SW 1271 (cell line): Measurements from ENCODE around the gene MRAS.
"Not testable (repeated sequence)": the region's sequence is repeated elsewhere in the genome, so short reads cannot be mapped to it uniquely, and the experiment has no call there.

Experiments
- DNase-seq, 2 experiments: peaks; one replicate each; lab custom pipeline; 2025; lab: John Stamatoyannopoulos, UW

Gene MRAS

DNA sequence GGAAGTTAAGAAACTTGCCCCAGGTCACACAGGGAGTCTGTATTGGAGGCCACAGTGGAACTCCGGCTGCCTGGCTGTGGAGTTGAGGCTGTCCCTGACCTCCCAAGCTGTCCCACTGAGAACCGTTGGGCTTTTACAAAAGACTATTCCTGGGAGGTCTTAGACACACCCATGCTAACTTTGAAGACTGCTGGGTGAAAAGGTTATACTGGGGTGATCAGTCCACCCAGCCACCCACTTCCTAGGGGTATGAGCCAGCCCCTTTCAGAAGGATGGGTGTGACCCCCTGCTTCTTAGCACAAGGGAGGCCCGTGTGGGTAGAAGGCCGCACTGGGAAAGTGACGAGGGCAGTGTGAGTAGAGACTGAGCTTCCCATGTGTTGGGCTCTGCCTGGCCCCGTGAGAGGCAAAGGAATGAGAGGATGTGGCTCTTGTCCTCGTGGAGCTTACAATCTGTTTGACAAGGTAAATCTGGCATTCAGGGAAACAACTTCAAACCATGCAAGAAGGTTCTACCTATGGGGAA, 19.0 kb downstream of the MRAS start:
- DNase-seq = no peak

DNA sequence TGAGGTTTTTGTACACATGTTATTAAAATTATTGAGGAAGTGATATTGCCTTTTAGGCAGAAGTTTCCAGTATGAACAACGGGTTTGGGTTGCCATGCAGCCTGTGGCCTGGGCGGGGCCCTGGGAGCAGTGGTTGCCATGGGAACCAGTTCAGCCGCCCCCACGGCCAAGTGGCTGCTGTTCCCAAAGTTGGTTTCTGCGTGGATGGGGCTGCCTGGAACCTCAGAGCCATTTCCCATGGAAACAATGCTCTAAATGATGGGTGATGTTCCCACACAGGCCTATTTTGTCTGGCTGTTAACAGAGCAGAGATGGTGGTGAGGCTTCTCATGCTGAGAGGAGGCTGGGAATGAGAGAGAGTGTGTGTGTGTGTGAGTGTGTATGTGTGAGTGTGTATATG, 19.5 kb downstream of the MRAS start:
- no peak for DNase-seq

DNA sequence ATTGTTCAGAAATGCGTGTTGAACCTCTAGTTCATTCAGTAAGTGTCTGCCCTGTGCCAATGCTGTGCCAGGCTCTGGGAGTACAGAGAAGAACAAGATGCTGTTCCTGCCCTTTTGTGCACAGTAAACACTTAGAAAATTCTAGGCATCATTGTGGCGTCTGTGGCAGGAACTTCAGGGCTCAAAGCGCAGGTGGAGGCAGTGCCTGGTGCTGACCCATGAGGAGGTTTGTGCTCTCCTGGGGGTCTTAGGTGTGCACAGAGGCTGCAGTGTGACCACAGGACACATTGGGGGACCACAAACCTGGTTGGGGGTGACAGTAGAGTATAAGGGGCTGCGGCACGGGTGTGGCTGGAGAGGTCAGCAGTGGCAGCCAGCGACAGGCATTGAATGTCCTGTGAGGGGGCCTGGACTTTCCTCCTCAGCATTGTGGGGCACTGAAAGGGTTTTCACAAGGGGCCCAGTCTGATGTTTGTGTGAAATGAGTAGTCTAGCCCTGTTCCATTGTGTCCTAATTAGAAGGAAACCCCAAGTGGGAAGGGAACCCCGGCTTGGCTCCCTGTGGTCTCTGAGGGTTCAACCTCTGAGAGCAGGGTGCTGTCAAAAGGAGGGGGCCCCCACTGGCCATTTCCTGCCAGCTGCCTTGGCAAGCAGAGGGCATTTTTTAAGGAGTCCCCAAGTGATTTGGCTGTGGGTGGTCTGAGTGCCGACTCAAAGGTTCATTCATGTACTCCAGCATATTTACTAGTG, 20.9 kb downstream of the MRAS start:
- no peak for DNase-seq

DNA sequence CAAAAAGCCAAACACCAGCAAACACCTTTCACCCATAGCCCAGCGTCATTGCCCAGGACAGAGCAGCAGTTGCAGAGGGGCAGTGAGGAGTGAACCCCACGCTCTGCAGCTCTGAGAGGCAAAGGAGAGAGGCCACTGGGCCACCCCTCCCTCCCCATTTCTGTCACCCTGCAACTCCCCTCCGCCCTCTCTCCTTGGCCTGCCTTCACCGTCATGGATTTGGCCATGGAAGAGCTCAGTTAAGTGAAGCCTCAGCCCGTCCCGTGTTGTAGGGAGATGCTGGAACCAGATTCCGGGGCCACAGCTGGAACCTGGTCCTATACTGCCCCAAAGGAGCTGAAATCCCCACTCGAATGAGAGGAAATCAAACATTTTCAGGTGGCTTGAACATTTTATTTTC, 21.9 kb downstream of the MRAS start:
- DNase-seq = no peak

DNA sequence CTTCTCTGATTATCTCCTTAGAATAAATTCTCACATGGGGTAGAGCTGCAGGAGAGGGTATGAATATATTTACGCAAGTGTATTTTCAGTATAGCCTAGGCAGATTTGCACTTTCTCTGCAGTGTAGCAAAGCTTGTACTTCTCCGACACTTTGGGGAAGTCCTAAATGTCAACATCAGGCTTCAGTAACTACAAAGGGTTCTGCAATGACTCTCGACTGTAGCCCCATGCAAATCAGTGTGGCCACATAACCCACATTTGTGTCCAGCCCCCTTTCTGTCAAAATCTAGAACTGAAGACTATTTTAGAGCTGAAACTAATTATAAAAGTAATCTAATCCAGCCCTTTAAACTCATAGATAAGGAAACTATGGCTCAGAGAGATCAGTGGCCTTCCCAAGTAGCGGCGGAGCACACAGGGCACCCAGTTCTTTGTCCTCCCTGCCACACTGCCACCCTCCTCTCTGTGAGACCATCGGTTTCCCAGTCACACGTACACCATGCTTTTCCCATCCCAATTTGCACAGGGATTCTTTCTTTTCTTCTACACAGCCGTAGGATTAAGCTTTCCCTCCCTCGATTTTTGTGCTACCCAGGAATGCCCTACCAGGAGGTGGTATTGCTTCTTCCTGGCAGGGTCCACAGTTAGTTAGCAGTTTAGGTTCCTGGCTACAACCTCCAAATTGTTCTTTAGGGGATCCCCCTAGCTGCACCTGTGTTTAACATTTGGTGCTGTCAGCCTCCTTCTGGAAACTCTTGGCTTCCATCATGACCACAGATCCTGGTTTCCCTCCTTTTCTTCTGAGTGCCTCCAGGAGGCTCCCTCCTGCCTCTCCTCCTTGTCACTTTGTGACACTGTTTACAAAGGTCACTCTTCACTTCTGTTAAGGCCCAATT, 22.9 kb downstream of the MRAS start:
- DNase-seq = no peak

DNA sequence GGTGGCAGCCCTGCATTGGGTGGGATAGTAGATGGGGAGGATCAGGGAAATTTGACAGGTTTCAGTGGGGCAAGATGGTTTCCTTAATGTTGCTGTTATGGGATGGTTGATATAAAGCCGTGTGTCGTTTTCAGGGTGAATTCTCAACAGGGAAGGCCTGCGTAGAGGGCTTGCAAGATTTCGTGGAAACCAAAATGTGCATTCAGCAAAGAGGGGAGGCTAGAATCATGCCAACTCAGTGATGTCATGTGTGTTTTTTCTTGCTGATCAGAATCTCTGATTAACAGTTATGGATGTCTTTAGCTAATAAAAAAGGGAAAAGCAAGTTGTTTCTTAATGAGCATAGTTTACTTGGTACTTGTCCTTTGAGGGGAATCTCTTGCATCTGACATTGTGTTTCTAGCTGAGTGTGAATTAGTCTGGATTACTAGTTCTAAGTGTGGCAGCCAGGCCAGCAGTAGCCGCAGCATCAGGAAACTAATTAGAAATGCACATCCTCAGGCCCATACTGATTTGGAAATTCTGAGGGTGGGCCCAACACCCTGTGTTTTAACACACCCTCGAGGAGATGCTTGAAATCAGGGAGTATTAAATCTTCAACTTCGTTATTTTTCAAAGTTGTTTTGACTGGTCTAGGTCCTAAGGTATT, 24.8 kb downstream of the MRAS start:
- DNase-seq = no peak

DNA sequence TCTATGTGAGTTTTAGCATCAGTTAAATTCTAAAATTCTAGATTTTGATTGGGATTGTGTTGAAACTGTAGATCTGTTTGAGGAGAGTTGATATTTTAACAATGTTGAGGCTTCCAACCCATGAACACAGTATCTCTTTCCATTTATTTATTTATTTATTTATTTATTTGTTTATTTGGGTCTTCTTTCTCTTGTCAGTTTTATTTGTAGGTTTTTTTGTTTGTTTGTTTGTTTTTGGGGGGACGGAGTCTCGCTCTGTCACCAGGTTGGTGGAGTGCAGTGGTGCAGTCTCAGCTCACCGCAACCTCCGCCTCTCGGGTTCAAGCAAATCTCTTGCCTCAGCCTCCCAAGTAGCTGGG, 25.3 kb downstream of the MRAS start:
- DNase-seq = no peak

DNA sequence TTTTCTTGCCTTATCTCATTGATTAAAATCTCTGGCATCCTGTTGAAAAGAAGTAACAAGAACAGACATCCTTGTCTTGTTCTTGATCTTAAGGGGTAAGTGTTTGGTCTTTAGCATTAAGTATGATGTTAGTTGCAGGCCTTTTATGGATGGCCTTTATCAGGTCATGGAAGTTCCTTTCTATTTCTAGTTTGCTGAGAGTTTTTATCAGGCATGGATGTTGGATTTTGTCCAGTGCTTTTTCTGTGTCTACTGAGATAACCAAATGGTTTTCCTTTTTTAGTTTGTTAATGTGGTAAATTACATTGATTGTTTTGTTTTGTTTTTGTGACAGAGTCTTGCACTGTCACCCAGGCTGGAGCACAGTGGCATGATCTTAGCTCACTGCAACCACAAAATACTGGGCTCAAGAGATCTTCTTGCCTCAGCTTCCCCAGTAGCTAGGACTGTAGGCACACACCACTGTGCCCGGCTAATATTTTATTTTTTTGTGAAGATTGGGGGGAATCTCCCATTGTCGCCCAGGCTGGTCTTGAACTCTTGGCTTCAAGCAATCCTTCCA, 26.3 kb downstream of the MRAS start:
- DNase-seq = no peak

DNA sequence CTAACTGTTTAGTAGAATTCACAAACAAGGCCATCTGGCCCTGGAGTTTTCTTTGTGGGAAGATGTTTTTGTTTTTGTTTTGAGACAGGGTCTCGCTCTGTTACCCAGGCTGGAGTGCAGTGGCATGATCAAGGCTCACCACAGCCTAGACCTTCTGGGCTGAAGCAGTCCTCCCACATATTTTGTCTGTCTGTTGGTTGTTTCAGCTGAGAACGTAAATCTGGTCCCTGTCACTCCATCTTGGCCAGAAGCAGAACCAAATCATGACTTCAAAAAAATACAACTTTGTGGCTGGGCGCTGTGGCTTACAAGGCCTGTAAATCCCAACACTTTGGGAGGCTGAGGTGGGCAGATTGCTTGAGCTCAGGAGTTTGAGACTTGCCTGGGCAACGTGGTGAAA, 27.1 kb downstream of the MRAS start:
- no peak for DNase-seq

DNA sequence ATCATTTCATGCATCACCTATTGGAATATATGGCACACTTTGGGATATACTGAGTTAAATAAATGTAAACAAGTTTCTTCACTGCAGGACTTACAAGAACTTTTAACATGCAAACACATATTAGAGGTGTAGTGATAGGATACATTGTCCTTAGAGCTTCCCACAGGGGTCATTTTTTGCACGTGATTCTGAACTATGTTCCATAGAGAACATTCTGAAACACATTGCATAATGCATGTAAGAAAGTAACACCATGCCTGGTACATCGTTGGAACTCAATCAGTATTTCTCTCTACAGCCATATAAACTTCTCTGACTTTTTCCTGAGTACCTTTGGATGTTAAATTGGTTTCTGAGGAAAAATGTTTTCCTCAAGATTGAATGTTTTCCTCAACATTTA, 28.3 kb downstream of the MRAS start:
- DNase-seq = no peak

DNA sequence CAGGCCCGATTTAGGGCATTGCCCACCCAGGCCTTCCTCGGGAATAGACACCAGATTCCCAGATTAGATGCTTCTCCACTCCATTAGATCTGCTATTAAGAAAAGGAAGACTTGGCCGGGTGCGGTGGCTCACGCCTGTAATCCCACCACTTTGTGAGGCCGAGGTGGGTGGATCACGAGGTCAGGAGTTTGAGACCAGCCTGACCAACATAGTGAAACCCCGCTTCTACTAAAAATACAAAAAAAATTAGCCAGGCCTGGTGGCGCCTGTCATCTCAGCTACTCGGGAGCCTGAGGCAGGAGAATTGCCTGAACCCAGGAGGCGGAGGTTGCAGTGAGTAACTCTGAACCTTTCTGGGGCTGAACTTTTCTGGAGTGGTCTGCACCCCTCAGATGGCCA, 28.8 kb downstream of the MRAS start:
- not testable (repeated sequence) for DNase-seq

DNA sequence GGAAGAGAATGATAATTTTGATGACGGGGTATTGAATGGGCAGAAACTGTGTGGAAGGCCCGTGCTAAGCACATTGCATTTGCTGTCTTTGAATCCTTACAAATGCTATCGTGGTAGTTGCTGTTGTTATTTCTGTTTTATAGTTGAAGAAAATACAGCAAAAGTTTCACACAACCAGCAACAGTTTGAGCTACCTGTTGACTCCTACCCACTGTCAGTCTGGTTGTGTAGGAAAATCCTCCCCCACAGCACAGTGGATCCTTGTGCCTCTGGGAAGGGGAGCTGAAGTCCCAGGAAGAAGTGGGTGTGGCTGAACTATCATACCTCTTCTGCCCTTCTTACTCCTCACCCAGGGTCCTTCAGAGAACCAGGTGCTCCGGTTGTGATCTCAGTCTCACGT, 29.4 kb downstream of the MRAS start:
- DNase-seq = no peak

DNA sequence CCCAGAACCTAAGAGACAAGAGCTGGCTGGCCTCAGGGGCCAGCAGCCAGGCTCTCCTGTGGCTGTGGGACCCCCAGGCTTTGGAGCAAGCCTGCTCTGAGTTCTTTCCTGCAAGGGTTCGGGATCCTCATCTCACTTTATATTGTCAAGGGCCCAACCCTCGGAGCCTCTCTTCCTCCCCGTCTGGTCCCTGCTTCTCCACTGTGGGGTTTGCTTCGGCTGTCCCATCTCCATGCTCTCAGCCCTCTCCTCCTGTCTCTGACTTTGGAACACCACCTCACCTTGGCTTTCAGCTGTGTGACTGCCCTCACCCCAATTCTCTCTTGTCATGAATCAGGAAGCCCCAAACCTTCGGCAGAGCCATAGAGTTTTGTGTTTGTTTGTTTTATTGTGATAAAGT, 30.0 kb downstream of the MRAS start:
- no peak for DNase-seq

DNA sequence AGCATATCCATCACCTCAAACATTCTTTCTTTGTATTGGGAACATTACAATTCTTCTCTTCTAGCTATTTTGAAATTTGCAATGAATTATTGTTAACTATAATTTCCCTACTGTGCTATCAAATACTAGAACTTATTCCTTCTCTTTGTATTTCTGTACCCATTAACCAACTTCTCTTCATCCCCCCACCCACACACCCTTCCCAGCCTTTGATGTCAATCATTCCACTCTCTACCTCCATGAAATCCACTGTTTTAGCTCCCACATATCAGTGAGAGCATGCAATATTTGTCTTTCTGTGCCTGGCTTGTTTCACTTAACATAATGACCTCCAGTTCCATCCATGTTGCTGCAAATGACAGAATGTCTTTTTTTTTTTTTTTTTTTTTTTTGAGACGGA, 30.6 kb downstream of the MRAS start:
- no peak for DNase-seq

DNA sequence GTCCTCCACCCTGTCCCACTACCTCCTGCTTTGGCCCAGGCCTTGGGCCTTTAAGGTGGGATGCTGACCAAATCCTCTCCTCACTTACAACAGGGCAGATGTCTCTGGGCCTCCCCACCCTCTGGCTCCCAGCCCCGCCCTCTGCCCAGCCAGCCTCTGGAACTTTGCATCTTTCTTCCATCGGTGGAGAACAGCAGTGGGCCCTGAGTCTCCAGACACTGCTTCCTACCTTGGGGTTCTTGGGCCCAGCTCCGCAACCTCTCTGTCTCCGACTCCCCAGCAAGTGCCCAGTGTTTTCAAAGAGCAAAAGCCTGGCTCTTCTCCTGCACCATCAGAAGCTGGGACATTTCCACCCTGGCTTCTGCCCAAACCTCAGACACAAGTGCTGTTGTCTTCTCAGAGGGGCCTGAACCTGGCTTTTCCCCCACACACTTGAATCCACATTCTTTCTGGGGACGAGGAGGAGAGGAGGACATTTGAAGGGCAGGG, 33.1 kb downstream of the MRAS start:
- no peak for DNase-seq

DNA sequence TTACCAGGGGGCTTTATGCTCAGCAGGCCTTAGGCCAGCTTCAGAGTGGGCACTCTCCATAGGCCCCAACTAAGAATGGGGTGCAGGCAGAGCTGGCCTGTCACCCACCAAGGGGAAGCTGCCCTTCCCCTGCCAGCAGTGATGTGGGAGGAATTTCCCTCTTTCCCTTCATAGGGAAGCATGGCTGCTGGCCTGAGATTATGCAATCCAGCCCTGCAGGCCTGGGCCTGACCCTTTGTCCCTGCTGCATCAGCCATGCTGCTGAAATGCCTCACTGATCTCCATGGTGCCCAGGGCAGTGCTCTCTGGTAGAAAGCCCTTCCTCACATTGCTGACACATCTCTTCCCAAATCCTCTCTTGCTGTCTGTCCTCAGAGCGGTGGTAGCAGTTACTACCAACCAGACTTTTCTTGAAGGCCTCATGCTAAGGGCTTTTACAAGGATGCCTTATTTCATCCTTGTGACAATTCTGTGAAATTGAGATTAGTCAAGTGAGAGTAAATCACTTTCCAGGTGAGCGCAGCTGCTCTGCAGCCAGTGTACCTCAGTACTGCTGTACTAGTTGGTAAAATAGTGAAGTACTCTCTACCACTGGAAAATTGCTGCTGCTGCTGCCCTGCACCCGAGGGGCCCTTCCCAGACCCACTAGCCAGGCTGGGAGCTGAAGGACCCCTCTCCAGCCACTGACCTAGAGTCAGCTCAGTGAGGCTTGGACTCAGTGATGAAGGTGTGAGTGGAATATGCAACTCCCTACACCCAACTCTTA, 33.8 kb downstream of the MRAS start:
- DNase-seq = no peak

DNA sequence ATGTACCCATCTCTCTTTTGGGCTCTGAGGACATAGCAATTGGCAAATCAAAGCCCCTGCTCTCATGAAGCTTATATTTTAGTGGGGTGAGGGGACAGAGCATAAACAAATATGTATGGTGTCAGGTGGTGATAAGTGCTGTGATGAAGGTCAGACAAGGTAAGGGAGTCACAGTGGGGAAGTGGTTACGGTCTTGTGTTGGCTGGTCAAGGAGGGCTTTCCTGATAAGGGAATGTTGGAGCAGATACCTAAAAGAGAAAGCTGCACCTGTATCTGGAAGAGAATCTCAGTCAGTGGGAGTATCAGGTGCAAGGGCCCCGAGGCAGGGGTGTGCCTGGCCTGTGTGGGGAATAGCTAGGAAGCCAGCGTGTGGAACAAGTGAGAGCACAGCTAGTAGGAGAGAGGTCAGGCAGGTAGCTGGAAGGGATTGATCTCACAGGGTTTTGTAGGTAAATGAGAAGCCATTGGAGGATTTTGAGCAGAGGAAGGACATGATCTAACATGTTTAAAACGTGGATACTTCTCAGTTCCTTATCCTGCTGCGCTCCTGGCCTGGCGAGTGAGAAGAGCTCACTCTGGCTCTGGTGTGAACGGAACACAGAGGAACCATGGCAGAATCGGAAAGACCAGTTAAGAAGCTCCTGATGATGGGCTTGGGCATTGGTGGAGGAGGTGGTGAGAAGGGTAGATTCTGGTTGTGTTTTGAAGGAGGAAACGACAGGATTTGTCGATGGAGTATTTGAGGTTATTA, 35.5 kb downstream of the MRAS start:
- DNase-seq = no peak

DNA sequence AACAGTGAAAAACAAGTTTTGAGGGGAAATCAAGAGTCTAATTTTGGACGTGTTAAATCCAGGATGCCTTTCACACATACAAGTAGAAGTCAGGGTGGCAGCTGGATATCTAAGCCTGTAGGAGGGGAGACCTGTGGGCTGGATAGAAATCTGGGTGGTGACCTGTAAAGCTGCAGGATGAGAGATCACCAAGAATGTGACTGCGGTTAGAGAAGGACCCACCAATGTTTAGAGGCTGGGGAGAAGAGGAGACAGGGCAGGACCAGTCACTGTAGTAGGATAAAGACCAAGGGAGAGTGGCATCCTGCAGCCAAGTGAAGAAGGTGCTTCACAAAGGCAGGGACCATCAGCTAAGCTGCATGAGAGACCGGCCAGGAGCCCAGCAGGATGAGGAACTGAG, 36.2 kb downstream of the MRAS start:
- no peak for DNase-seq

DNA sequence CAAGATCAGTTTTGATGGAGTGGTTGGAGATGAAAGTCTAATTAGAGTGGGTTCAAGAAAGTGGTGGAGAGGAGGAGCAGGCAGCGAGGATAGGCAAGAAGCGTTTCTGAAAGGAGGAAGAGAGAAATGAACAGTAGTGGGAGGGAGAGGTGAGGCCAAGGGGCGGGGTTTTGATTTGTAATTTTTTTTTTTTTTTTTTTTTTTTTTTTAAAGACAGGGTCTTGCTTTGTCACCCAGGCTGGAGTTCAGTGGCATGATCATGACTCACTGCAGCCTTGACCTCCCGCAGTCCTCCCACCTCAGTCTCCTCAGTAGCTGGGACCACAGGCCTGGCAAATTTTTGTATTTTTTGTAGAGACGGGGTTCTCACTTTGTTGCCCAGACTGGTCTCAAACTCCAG, 36.6 kb downstream of the MRAS start:
- no peak for DNase-seq

DNA sequence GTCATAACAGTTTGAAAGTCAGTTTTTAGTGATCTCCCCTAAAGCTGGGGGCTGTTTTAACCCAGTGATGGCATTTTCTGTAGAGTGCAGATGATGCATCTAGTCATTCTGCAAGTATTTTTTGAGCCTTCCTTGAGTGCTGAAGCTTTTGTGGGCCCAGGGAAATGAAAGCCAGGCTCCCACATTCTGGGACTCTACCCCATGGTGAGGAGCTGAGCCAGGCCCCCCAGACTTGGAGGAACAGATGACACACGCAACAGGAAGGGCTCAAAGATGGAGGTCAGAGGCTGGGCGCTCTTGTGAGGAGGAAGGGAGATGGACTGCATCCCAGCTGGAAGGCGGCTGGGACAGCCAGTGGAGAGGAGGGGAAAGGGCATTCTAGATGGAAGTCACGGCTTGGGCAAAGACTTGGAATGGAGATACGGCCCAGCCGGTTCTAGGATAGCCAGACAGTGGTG, 40.8 kb downstream of the MRAS start:
- DNase-seq = no peak
